Naive thymus-derived CD4-positive, alpha-beta T cell (primary cell): ENCODE results near the gene STN1. TPM values are rescaled to one million over a fixed set of nuclear protein-coding genes. Genes with fewer than 3 reads are reported as not detected.
A peak's percentile ranks its signal among the peaks of the same experiment; 100 is the strongest.
"Not testable (repeated sequence)": the region's sequence is repeated elsewhere in the genome, so short reads cannot be mapped to it uniquely, and the experiment has no call there.

Source experiments
- ATAC-seq: fragments of 150-1000 bp; cut with Tn5 transposase; 2 replicates; pipeline ENCODE4 v1.10.0; 2021; ENCODE audit warnings: mild to moderate bottlenecking, moderate library complexity
- CTCF ChIA-PET: fragments of 350-600 bp; sonication (Branson Sonifier 250); formaldehyde crosslinking; loops from one replicate; lab custom pipeline; 2021; ENCODE audit warnings: antibody characterized with exemption; lab: Charles Lee
- POLR2A ChIA-PET: fragments of 350-600 bp; sonication (Branson Sonifier 250); formaldehyde crosslinking; loops from one replicate; lab custom pipeline; 2021; ENCODE audit warnings: antibody characterized with exemption, inconsistent platforms; lab: Charles Lee
- DNase-seq, 9 donors: peaks; one replicate each; pipeline versions ENCODE4 v3.0.0 to v3.0.0-alpha.2; 2020 to 2022; ENCODE audit warnings: mixed read lengths in 1 of 9
- H3K27ac ChIP-seq: one replicate; pipeline ENCODE4 v1.7.0; 2013; ENCODE audit warnings: mild to moderate bottlenecking, low read depth, low read length, moderate library complexity
- H3K27me3 ChIP-seq, 2 donors: one replicate each; pipeline ENCODE4 v1.7.0; 2013; ENCODE audit warnings: low read length in 2 of 2, mild to moderate bottlenecking in 2 of 2, moderate library complexity in 2 of 2; ENCODE audit not compliant: control insufficient read depth in 2 of 2, insufficient read depth in 2 of 2
- H3K36me3 ChIP-seq, 3 experiments: 1 replicate in 2 of 3; 2 replicates in 1 of 3; pipeline ENCODE4 v1.7.0; 2013; ENCODE audit warnings: low read length in 3 of 3, mild to moderate bottlenecking in 3 of 3, moderate library complexity in 1 of 3; ENCODE audit not compliant: insufficient read depth in 3 of 3, control insufficient read depth in 2 of 3
- H3K4me1 ChIP-seq, 2 donors: one replicate each; pipeline ENCODE4 v1.7.0; 2013; ENCODE audit warnings: low read length in 2 of 2, mild to moderate bottlenecking in 2 of 2, moderate library complexity in 1 of 2; ENCODE audit not compliant: control insufficient read depth in 2 of 2, insufficient read depth in 2 of 2
- H3K4me3 ChIP-seq: 2 replicates; pipeline ENCODE4 v1.7.0; 2013; ENCODE audit warnings: mild to moderate bottlenecking, low read length
- H3K9me3 ChIP-seq, 3 experiments: 1 replicate in 2 of 3; 2 replicates in 1 of 3; pipeline ENCODE4 v1.7.0; 2013; ENCODE audit warnings: low read length in 3 of 3; ENCODE audit not compliant: control insufficient read depth in 2 of 3
- H3K27ac Mint-ChIP-seq, 9 donors: one replicate each; pipeline ENCODE4 v1.8.0; 2020 to 2022; ENCODE audit warnings: mixed read lengths in 9 of 9, mild to moderate bottlenecking in 8 of 9, moderate library complexity in 5 of 9, inconsistent platforms in 2 of 9
- H3K27me3 Mint-ChIP-seq, 5 donors: one replicate each; pipeline ENCODE4 v1.8.0; 2021 to 2022; ENCODE audit warnings: mixed read lengths in 5 of 5, mild to moderate bottlenecking in 1 of 5
- H3K36me3 Mint-ChIP-seq, 5 donors: one replicate each; pipeline ENCODE4 v1.8.0; 2020 to 2022; ENCODE audit warnings: mixed read lengths in 5 of 5, mild to moderate bottlenecking in 3 of 5, inconsistent platforms in 1 of 5
- H3K4me1 Mint-ChIP-seq, 7 donors: one replicate each; pipeline ENCODE4 v1.8.0; 2020 to 2022; ENCODE audit warnings: mixed read lengths in 7 of 7, mild to moderate bottlenecking in 3 of 7, inconsistent platforms in 1 of 7
- H3K4me3 Mint-ChIP-seq, 10 donors: one replicate each; pipeline ENCODE4 v1.8.0; 2020 to 2022; ENCODE audit warnings: mild to moderate bottlenecking in 10 of 10, mixed read lengths in 10 of 10, moderate library complexity in 6 of 10, inconsistent platforms in 2 of 10
- H3K9me3 Mint-ChIP-seq, 11 donors: one replicate each; pipeline ENCODE4 v1.8.0; 2020 to 2022; ENCODE audit warnings: mixed read lengths in 11 of 11, mild to moderate bottlenecking in 4 of 11, inconsistent platforms in 1 of 11, moderate library complexity in 1 of 11
- intact Hi-C, 2 donors: fragments of 100-400 bp; cut with micrococcal nuclease; formaldehyde crosslinking; loops; one replicate each; pipeline ENCODE4 v1.15.1; 2023
- polyA plus RNA-seq, 2 donors: library from polyadenylated mRNA; unstranded; fragments of 300-500 nt; fragmentation: Illumina TruSeq; gene quantifications; one replicate each; pipeline ENCODE4 v1.2.3, GENCODE V29; 2021
- total RNA-seq, 6 experiments: library from RNA in 5 of 6; stranded (reverse) in 5 of 6; gene quantifications; 1 replicate in 5 of 6; 2 replicates in 1 of 6; pipeline ENCODE4 v1.2.3 and lab custom pipeline; 2021 to 2026

Gene STN1
- total and polyA plus RNA-seq, 7 experiments from 2014 or later = 28.8 to 83.7 (median 36.3) TPM

DNA sequence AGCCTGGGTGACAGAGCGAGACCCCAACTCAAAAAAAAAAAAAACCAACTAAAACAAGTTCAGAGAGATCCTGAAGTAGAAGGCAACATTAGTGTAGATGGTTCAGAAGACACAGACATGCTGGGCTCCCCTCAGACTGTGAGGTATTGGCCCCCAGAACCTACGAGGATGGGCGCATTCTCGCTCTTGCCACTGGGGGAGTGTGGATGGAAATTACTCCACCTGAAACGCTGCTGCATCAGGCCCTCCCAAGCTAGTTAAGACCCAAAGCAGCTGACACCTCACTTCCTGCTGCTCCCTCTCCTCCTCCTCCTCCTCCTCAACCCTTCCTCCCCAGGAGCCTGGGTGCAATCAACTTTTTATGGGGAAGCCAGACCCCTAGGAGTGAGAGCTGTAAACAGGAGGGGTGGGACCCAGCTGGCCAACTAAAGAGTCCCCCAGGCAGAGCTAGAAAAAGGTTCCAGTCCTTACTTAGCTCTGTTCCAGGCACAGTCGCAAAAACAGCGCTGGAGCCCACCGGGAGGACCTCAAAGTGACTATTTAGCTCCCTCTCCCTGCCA lies 70.0 kb downstream of the STN1 start:
- POLR2A ChIA-PET = interaction anchor here (0.8 to 0.9 kb wide), 2 partner anchors 84 to 230 kb away, joined by 4 read pairs; no protein-coding TSS in a partner anchor
- Histone ChIP-seq H3K4me1 (peaks cover 13% of the 10 kb centered on the region in 2 donors), H3K9me3 (no peaks in the 10 kb centered on the region), H3K36me3 (no peaks in the 10 kb centered on the region), H3K4me3 (no peak overlapping the region), H3K27ac (no peak overlapping the region), H3K27me3 (no peaks in the 10 kb centered on the region)
- Mint-ChIP-seq H3K4me3 (no peak overlapping the region), H3K36me3 (no peaks in the 10 kb centered on the region), H3K9me3 (no peaks in the 10 kb centered on the region), H3K4me1 (peaks cover 8 to 30% (median 23%) of the 10 kb centered on the region in 7 donors), H3K27ac (no peak overlapping the region), H3K27me3 (peaks cover 0 to 40% (median 13%) of the 10 kb centered on the region in 5 donors)
- DNase-seq (no peak), ATAC-seq (no peak)
- intact Hi-C loops = loop anchor here in 1 of 2 donors (5.0 kb wide), 1 partner anchor 76 kb away; no protein-coding TSS in a partner anchor
- CTCF ChIA-PET = interaction anchor here (0.8 to 1.7 kb wide), 3 partner anchors 37 to 444 kb away, joined by 3 to 7 read pairs (median 3); no protein-coding TSS in a partner anchor

DNA sequence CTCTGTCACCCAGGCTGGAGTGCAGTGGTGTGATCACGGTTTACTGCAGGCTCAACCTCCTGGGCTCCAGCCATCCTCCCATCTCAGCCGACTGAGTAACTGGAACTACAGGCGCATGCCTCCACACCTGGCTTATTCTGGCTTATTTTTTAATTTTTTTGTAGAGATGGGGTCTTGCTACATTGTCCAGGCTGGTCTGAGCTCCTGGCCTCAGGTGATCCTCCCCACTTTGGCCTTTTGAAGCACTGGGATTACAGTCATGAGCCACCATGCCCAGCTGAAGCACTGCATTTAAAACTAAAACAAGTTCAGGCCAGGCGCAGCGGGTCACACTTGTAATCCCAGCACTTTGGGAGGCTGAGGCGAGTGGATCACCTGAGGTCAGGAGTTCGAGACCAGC lies 70.6 kb downstream of the STN1 start:
- H3K4me1 ChIP-seq = peaks cover 13% of the 10 kb centered on the region in 2 donors
- Mint-ChIP-seq H3K27me3 (peaks cover 0 to 37% (median 10%) of the 10 kb centered on the region in 5 donors), H3K9me3 (no peaks in the 10 kb centered on the region), H3K4me1 (peaks cover 8 to 30% (median 23%) of the 10 kb centered on the region in 7 donors), H3K4me3 (no peak overlapping the region), H3K36me3 (no peaks in the 10 kb centered on the region), H3K27ac (peak overlapping the region in 1 of 9 donors; percentile 43)
- H3K4me3 ChIP-seq = no peak overlapping the region
- no peaks in the 10 kb centered on the region for H3K9me3 ChIP-seq
- H3K36me3 ChIP-seq = no peaks in the 10 kb centered on the region
- intact Hi-C loops = loop anchor here in 1 of 2 donors (5.0 kb wide), 1 partner anchor 75 kb away; no protein-coding TSS in a partner anchor
- no peak overlapping the region for H3K27ac ChIP-seq
- ATAC-seq (no peak), DNase-seq (no peak)
- ChIA-PET POLR2A (no interaction called here), CTCF (interaction anchor here (0.8 to 1.7 kb wide), 4 partner anchors 9 to 181 kb away, joined by 3 to 5 read pairs (median 4); no protein-coding TSS in a partner anchor)
- no peaks in the 10 kb centered on the region for H3K27me3 ChIP-seq

DNA sequence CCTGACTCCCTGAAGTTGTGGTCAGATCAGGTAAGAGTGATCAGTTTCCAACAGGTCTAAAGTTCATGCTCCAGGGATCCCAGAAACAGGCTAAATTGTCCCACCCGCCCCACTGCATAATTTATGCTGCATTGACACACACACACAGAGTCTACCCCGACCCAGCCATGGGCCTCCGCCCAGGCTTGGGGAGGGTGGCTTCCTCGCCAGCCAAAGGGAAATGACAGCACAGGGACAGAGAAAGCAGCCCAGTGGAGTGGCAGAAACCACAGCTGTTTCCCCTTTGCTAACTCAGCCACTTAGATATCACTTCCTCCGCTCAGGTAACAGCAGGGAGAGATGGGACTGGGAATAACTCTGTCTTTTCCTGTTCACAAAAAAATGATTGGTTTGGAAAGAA lies 72.0 kb downstream of the STN1 start:
- H3K4me3 Mint-ChIP-seq = peak overlapping the region; percentile 2 to 77 (median 54)
- ATAC-seq (peak; percentile 77), DNase-seq (peak in 8 of 9 donors; percentile 17 to 55 (median 41))
- H3K27me3 Mint-ChIP-seq = peaks cover 0 to 23% (median 10%) of the 10 kb centered on the region in 5 donors
- POLR2A ChIA-PET = interaction anchor here (0.6 kb wide), 1 partner anchor 928 kb away, joined by 3 read pairs; the partner anchor contains the start of gene CNNM2
- H3K9me3 ChIP-seq = no peaks in the 10 kb centered on the region
- peak overlapping the region in 8 of 9 donors; percentile 3 to 77 (median 33) for H3K27ac Mint-ChIP-seq
- peak overlapping the region; percentile 11 for H3K4me3 ChIP-seq
- H3K36me3 Mint-ChIP-seq = no peaks in the 10 kb centered on the region
- peaks cover 8 to 30% (median 23%) of the 10 kb centered on the region in 7 donors for H3K4me1 Mint-ChIP-seq
- intact Hi-C loops = loop anchor here in 1 of 2 donors (2.0 to 5.0 kb wide), 2 partner anchors 45 to 74 kb away; no protein-coding TSS in a partner anchor
- H3K4me1 ChIP-seq = peaks cover 13% of the 10 kb centered on the region in 2 donors
- CTCF ChIA-PET = interaction anchor here (1.4 kb wide), 1 partner anchor 133 kb away, joined by 5 read pairs; no protein-coding TSS in a partner anchor
- H3K27ac ChIP-seq = no peak overlapping the region
- no peaks in the 10 kb centered on the region for H3K36me3 ChIP-seq
- H3K9me3 Mint-ChIP-seq = no peaks in the 10 kb centered on the region
- no peaks in the 10 kb centered on the region for H3K27me3 ChIP-seq

DNA sequence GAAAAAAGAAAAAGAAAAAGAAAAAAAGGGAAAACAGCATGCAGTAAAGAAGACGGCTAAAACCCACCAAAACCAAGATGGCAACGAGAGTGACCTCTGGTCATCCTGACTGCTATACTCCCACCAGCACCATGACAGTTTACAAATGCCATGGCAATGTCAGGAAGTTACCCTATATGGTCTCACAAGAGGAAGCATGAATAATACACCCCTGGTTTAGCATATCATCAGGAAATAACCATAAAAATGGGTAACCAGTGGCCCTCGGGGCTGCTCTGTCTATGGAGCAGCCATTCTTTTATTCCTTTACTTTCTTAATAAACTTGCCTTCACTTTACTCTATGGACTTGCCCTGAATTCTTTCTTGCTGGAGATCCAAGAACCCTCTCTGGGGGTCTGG lies 72.6 kb downstream of the STN1 start:
- H3K9me3 ChIP-seq, CTCF ChIA-PET, DNase-seq, H3K36me3 ChIP-seq, H3K36me3 Mint-ChIP-seq, H3K27me3 ChIP-seq, ATAC-seq, H3K9me3 Mint-ChIP-seq, H3K4me3 ChIP-seq, H3K27ac ChIP-seq: not testable (repeated sequence)
- peaks cover 13% of the 10 kb centered on the region in 2 donors for H3K4me1 ChIP-seq
- intact Hi-C loops = loop anchor here in 1 of 2 donors (2.0 to 5.0 kb wide), 2 partner anchors 45 to 73 kb away; no protein-coding TSS in a partner anchor
- peak overlapping the region in 5 of 9 donors; percentile 27 to 77 (median 44) for H3K27ac Mint-ChIP-seq
- peak overlapping the region in 4 of 10 donors; percentile 47 to 70 (median 54) for H3K4me3 Mint-ChIP-seq
- peaks cover 0 to 17% (median 7%) of the 10 kb centered on the region in 5 donors for H3K27me3 Mint-ChIP-seq
- peaks cover 8 to 30% (median 23%) of the 10 kb centered on the region in 7 donors for H3K4me1 Mint-ChIP-seq
- POLR2A ChIA-PET = interaction anchor here (0.6 kb wide), 1 partner anchor 928 kb away, joined by 3 read pairs; the partner anchor contains the start of gene CNNM2

DNA sequence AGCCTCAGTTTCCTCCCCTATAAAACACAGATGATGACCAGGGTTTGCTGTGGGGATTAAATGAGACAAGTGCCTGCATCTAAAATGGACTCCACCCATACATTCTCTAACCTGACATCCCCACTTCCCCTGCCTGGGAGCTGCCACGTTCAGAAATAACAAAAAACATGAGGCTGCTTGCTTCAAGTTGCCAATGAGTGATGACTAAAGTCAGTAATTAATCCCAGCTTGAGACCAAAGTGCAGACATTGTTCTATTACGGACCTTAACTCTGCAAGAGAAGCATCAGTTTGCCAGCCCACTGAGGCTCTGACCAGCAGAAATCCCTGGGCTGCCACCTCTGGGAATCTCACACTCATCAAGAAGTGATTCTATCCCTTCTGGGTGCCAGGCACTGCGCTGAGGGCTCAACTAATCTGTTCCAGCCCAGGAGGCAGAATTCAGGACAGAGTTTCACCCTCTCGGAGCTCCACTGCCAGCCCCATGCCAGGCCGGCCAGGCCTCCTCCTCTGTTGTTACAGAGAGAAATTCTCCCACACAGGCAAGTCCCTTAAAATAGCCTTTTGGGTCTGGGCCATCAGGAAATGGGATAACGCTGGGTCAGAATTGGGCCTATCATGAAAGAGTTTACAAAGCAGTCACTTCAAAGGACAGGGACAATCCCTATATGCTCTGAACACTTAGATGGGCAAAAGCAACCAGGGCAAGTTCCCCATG lies 74.0 kb downstream of the STN1 start:
- Histone ChIP-seq H3K36me3 (no peaks in the 10 kb centered on the region), H3K9me3 (no peaks in the 10 kb centered on the region), H3K27ac (no peak overlapping the region), H3K4me3 (no peak overlapping the region), H3K27me3 (no peaks in the 10 kb centered on the region), H3K4me1 (peaks cover 13% of the 10 kb centered on the region in 2 donors)
- POLR2A ChIA-PET = no interaction called here
- Mint-ChIP-seq H3K27ac (no peak overlapping the region), H3K4me1 (peaks cover 8 to 30% (median 23%) of the 10 kb centered on the region in 7 donors), H3K27me3 (peaks cover 0 to 7% (median 0%) of the 10 kb centered on the region in 5 donors), H3K4me3 (no peak overlapping the region), H3K9me3 (no peaks in the 10 kb centered on the region), H3K36me3 (no peaks in the 10 kb centered on the region)
- CTCF ChIA-PET = no interaction called here
- no peak for DNase-seq
- intact Hi-C loops = loop anchor here in 1 of 2 donors (2.0 kb wide), 1 partner anchor 43 kb away; no protein-coding TSS in a partner anchor
- no peak for ATAC-seq

DNA sequence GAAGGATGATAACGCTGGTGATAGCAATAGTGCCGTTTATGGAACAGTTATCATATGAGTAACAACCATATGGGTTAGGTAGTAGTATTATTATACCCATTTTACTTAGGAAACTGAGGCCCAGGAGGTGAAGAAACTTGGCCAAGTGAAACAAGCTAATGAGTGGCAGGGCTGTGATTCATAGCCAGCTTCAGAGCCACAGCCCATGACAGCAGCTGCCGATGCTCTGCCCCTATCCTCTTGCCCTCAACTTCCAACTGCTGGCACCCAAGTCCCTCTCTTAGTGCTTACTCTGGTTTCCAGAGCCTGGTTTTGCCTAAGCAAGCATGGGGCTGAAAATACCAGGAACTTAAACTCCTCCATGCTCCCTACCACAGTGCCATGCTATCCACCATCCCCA lies 74.9 kb downstream of the STN1 start:
- Histone ChIP-seq H3K9me3 (no peaks in the 10 kb centered on the region), H3K36me3 (no peaks in the 10 kb centered on the region), H3K4me3 (no peak overlapping the region), H3K27me3 (no peaks in the 10 kb centered on the region), H3K27ac (no peak overlapping the region), H3K4me1 (peaks cover 13% of the 10 kb centered on the region in 2 donors)
- no peak overlapping the region for H3K4me3 Mint-ChIP-seq
- ChIA-PET POLR2A (no interaction called here), CTCF (no interaction called here)
- intact Hi-C loops = no loop called here
- no peaks in the 10 kb centered on the region for H3K36me3 Mint-ChIP-seq
- H3K27ac Mint-ChIP-seq = no peak overlapping the region
- DNase-seq (no peak), ATAC-seq (no peak)
- peaks cover 8 to 25% (median 22%) of the 10 kb centered on the region in 7 donors for H3K4me1 Mint-ChIP-seq
- no peaks in the 10 kb centered on the region for H3K9me3 Mint-ChIP-seq
- peaks cover 0 to 3% (median 0%) of the 10 kb centered on the region in 5 donors for H3K27me3 Mint-ChIP-seq
